Measurements from ENCODE around the gene LRMDA. TPM values are rescaled to one million over a fixed set of nuclear protein-coding genes. Genes with fewer than 3 reads are reported as not detected.
A peak's percentile ranks its signal among the peaks of the same experiment; 100 is the strongest.
"Not testable (repeated sequence)": the region's sequence is repeated elsewhere in the genome, so short reads cannot be mapped to it uniquely, and the experiment has no call there.

LRMDA gene
- total RNA-seq, 1 donor from 2014 or later, result 18.7 TPM

DNA sequence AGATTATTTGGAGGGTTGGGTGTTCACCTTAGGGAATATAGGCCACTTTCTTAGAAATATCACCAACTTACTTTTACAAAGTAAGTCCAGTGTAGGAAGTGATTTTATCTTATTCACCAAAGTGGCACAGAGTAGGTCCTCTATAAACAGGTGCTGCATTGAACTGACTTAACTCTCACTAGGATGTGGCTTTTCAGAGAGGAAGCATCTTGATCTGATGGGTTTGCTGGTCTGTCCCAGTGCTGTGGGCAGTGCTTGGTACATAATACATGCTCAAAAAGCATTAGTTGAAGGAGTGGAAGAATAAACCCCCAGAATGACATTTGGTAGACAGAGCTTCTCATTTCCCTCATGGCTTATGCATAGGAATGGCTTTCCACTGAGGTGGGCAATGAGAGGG, 334.7 kb downstream of the LRMDA start:
- Histone ChIP-seq H3K36me3 (ENCODE audit: control insufficient read depth, insufficient read depth, low read length) (no peaks in the 10 kb centered on the region), H3K4me3 (ENCODE audit: low read depth, low read length) (no peak overlapping the region), H3K27me3 (ENCODE audit: control insufficient read depth, insufficient read depth, low read length) (no peaks in the 10 kb centered on the region)
- no peak for DNase-seq (ENCODE audit: low read depth)
- TF ChIP-seq, protein P1, sequence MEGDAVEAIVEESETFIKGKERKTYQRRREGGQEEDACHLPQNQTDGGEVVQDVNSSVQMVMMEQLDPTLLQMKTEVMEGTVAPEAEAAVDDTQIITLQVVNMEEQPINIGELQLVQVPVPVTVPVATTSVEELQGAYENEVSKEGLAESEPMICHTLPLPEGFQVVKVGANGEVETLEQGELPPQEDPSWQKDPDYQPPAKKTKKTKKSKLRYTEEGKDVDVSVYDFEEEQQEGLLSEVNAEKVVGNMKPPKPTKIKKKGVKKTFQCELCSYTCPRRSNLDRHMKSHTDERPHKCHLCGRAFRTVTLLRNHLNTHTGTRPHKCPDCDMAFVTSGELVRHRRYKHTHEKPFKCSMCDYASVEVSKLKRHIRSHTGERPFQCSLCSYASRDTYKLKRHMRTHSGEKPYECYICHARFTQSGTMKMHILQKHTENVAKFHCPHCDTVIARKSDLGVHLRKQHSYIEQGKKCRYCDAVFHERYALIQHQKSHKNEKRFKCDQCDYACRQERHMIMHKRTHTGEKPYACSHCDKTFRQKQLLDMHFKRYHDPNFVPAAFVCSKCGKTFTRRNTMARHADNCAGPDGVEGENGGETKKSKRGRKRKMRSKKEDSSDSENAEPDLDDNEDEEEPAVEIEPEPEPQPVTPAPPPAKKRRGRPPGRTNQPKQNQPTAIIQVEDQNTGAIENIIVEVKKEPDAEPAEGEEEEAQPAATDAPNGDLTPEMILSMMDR (IDR thresholded peaks at IDR 0.05; ENCODE audit: insufficient read depth, low read length, poor library complexity, severe bottlenecking), result no peak

DNA sequence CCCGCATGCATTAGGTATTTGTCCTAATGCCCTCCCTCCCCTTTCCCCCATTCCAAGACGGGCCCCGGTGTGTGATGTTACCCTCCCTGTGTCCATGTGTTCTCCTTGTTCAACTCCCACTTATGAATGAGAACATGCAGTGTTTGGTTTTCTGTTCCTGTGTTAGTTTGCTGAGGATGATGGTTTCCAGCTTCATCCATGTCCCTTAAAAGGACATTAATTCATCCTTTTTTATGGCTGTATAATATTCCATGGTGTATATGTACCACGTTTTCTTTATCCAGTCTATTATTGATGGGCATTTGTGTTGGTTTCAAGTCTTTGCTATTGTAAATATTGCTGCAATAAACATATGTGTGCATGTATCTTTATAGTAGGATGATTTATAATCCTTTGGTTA, 335.3 kb downstream of the LRMDA start:
- H3K36me3 ChIP-seq (ENCODE audit: control insufficient read depth, insufficient read depth, low read length); H3K27me3 ChIP-seq (ENCODE audit: control insufficient read depth, insufficient read depth, low read length); DNase-seq (ENCODE audit: low read depth); H3K4me3 ChIP-seq (ENCODE audit: low read depth, low read length): not testable (repeated sequence)

DNA sequence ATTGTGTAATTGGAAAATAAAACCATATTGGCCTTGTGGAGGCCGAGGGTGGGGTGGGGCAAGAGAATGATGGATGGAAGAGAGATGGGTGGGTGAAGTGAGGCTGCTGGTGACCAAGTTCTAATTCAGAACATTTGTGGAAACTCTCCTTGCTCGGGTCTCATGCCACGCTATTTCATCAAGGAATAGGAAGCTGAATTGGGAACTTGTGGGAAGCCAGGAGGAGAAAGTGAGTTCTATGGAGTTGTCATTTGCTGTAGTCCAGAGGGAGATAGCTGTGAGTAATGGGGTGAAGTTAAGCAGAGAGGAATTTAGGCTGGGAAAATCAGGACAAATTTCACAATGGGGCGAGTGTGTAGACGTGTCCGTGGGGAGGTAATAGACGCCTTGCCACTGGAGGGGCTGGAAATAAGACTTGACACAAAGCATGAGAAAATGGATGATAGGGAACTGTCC, 339.2 kb downstream of the LRMDA start:
- TF ChIP-seq, protein P1 (IDR thresholded peaks at IDR 0.05; ENCODE audit: insufficient read depth, low read length, poor library complexity, severe bottlenecking), result no peak
- no peak for DNase-seq (ENCODE audit: low read depth)
- no peaks in the 10 kb centered on the region for H3K36me3 ChIP-seq (ENCODE audit: control insufficient read depth, insufficient read depth, low read length)
- H3K27me3 ChIP-seq (ENCODE audit: control insufficient read depth, insufficient read depth, low read length), result no peaks in the 10 kb centered on the region
- no peak overlapping the region for H3K4me3 ChIP-seq (ENCODE audit: low read depth, low read length)

DNA sequence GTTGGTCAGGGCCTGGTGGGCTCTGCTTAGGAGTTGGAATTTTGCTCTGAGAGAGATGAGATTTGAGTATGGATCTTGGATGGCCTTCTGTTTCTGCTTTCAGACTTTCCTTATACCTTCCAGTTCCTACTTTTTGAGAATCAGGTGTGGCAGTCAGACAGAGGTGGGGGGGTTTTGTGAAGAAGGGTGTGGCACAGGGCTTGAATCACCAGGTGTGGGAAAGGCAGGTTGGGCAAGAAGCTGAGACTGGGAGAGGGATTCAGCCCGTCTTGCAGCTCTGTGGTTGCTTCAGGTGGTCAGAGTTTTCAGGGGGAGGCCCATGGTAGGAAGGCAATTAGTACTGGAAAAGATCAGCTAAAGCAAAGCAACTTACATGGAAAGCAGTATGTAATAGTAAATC, 340.2 kb downstream of the LRMDA start:
- Histone ChIP-seq H3K27me3 (ENCODE audit: control insufficient read depth, insufficient read depth, low read length) (no peaks in the 10 kb centered on the region), H3K4me3 (ENCODE audit: low read depth, low read length) (no peak overlapping the region), H3K36me3 (ENCODE audit: control insufficient read depth, insufficient read depth, low read length) (no peaks in the 10 kb centered on the region)
- TF ChIP-seq, protein P1 (IDR thresholded peaks at IDR 0.05; ENCODE audit: insufficient read depth, low read length, poor library complexity, severe bottlenecking), result no peak
- DNase-seq (ENCODE audit: low read depth), result no peak

DNA sequence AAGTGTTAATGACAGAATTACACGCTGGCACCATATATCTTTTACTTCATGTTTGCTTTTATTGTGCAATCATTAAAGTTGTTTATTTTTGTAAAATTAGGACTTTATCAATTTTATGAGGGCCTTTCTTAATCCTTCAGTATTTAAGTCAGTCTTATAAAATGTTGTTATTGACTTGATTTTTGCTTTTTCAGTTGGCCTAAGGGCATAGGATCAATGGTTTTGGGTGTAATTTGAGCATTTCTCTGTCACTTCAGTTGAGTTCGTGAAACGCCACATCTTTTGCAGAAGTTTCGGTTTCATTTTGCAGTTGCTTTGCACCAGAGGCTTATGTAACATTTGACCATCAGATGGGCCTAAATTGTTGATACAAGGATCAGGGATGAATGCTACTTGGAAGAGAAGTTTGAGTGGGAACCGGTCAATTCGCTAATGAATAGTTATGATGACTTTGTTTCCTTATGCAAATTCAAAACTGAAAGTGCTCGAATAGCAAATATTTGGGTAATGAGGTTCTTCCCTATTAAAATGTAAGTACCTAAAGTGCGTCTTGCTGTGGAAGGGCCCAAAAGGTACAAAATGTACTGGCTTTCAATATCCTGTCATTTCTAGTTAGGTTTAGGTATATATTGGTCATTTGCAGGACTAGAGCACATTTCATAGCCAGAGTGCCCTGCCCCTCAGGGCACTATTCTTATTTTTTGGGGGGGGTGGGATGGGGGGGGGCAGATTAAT, 340.9 kb downstream of the LRMDA start:
- TF ChIP-seq, protein P1 (IDR thresholded peaks at IDR 0.05; ENCODE audit: insufficient read depth, low read length, poor library complexity, severe bottlenecking), result no peak
- Histone ChIP-seq H3K27me3 (ENCODE audit: control insufficient read depth, insufficient read depth, low read length) (no peaks in the 10 kb centered on the region), H3K36me3 (ENCODE audit: control insufficient read depth, insufficient read depth, low read length) (no peaks in the 10 kb centered on the region), H3K4me3 (ENCODE audit: low read depth, low read length) (no peak overlapping the region)
- no peak for DNase-seq (ENCODE audit: low read depth)

DNA sequence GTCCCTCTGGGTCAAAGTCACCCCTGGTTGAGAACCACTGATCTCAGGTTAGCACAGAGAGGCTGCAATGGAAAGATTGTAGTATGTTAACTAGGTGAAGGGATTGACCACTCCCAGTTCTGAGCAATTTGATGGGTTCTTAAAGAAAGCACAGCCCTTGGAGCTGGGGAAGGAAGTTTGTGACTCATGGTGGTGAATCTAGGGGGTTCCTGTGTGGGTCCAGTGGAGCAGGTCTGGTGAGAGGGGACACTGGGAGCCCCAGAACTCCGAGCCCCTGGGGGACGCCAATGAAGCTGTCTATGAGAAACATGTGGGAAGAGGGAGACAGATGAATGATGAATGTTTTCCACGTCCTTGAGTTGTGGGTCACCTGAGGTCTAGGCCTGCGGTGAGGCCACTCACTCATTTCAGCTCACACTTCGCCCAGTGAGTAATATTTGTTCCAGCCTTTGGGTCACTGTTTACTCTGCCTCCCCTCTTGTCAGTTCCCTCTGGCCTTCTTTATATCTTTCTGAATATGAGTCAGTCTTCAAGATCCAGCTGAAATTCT, 341.9 kb downstream of the LRMDA start:
- H3K36me3 ChIP-seq (ENCODE audit: control insufficient read depth, insufficient read depth, low read length), result no peaks in the 10 kb centered on the region
- no peak overlapping the region for H3K4me3 ChIP-seq (ENCODE audit: low read depth, low read length)
- TF ChIP-seq, protein P1 (IDR thresholded peaks at IDR 0.05; ENCODE audit: insufficient read depth, low read length, poor library complexity, severe bottlenecking), result no peak
- DNase-seq (ENCODE audit: low read depth), result peak; percentile 71
- H3K27me3 ChIP-seq (ENCODE audit: control insufficient read depth, insufficient read depth, low read length), result no peaks in the 10 kb centered on the region
